ENCODE results near the gene NUTM2G.
"Not testable (repeated sequence)": the region's sequence is repeated elsewhere in the genome, so short reads cannot be mapped to it uniquely, and the experiment has no call there.

Gene NUTM2G

GRCh38 chr9:96928543-96928942 lies at the start of gene NUTM2G:
Gene NUTM2G, plus strand, starts transcription at chr9:96928843. Its CDS starts 182 bp downstream, at chr9:96929025.
- H3K36me3 ChIP-seq (ENCODE audit: control insufficient read depth in 1 of 2, insufficient read depth in 2 of 2, low read length in 2 of 2); H3K27me3 ChIP-seq (ENCODE audit: control insufficient read depth in 1 of 2, insufficient read depth in 2 of 2, low read length in 2 of 2); H3K4me1 ChIP-seq (ENCODE audit: control insufficient read depth in 1 of 2, insufficient read depth in 2 of 2, low read length in 2 of 2); H3K9ac ChIP-seq (ENCODE audit: low read depth in 1 of 2, low read length in 2 of 2); H3K4me3 ChIP-seq (ENCODE audit: low read depth in 1 of 2, low read length in 2 of 2); H3K27ac ChIP-seq (ENCODE audit: low read depth, low read length); H3K9me3 ChIP-seq (ENCODE audit: control insufficient read depth in 1 of 2, low read length in 2 of 2): not testable (repeated sequence)

DNA sequence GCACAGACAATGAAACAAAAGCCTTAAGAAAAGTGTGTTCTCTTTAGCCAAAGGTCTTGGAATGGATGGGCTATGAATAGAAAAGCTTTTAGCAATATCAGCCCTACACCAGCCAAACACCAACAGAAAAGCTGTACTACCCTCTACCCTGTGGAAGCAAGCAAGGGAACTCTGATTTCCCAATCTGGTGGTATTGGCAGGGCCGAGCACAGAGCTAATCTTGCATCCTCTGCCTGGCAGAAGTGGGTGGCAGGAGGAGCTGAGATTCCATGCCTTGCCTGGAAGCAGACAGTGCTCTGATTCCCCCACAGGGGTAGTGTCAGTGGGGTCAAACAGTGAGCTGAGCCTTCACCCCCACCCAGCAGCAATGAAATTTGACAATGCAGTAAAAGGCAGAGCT lies 44.7 kb upstream of the NUTM2G start:
- no peaks in the 10 kb centered on the region for H3K9me3 ChIP-seq (ENCODE audit: control insufficient read depth in 1 of 2, low read length in 2 of 2)
- H3K27me3 ChIP-seq (ENCODE audit: control insufficient read depth in 1 of 2, insufficient read depth in 2 of 2, low read length in 2 of 2), result no peaks in the 10 kb centered on the region
- no peak overlapping the region for H3K9ac ChIP-seq (ENCODE audit: low read depth in 1 of 2, low read length in 2 of 2)
- no peak overlapping the region for H3K4me3 ChIP-seq (ENCODE audit: low read depth in 1 of 2, low read length in 2 of 2)
- no peaks in the 10 kb centered on the region for H3K4me1 ChIP-seq (ENCODE audit: control insufficient read depth in 1 of 2, insufficient read depth in 2 of 2, low read length in 2 of 2)
- H3K36me3 ChIP-seq (ENCODE audit: control insufficient read depth in 1 of 2, insufficient read depth in 2 of 2, low read length in 2 of 2), result no peaks in the 10 kb centered on the region
- no peak overlapping the region for H3K27ac ChIP-seq (ENCODE audit: low read depth, low read length)

DNA sequence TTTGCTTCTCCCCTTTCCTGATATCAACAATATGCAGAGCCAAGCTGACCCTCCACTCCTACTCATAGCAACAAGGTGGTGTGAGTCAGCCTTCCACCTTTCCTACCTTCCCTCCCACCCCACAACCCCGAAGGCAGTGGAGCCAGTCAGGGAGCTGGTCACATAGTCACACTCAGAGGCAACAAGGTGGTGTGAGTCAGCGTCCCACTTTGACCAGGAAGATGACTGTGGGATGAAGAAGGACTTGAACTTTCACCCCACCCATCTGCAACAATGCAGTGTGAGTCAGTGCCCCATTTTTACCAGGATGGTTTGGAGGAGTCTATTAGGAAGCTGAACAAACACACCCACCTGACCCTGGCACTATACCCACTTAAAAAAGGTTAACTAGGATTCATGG lies 44.2 kb upstream of the NUTM2G start:
- H3K27me3 ChIP-seq (ENCODE audit: control insufficient read depth in 1 of 2, insufficient read depth in 2 of 2, low read length in 2 of 2), result no peaks in the 10 kb centered on the region
- no peaks in the 10 kb centered on the region for H3K36me3 ChIP-seq (ENCODE audit: control insufficient read depth in 1 of 2, insufficient read depth in 2 of 2, low read length in 2 of 2)
- H3K4me3 ChIP-seq (ENCODE audit: low read depth in 1 of 2, low read length in 2 of 2), result no peak overlapping the region
- H3K27ac ChIP-seq (ENCODE audit: low read depth, low read length), result no peak overlapping the region
- H3K9ac ChIP-seq (ENCODE audit: low read depth in 1 of 2, low read length in 2 of 2), result no peak overlapping the region
- no peaks in the 10 kb centered on the region for H3K9me3 ChIP-seq (ENCODE audit: control insufficient read depth in 1 of 2, low read length in 2 of 2)
- no peaks in the 10 kb centered on the region for H3K4me1 ChIP-seq (ENCODE audit: control insufficient read depth in 1 of 2, insufficient read depth in 2 of 2, low read length in 2 of 2)

DNA sequence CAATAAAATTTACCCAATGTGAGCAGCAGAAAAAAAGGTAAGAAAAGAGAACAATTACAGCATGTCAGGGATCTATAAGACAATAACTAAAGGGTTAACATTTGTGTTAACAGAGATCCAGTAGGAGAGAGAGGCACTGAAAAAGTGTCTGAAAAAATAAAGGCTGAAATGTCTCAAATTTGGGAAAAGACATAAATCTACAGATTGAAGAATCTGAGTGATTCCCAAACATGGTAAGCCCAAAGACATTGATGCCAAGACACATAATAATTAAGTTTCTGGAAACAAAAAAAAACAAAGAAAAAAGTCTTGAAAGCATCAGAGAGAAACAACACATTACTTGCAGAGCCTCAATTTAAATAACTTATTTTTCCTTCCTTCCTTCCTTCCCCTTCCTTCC lies 43.2 kb upstream of the NUTM2G start:
- Histone ChIP-seq H3K4me1 (ENCODE audit: control insufficient read depth in 1 of 2, insufficient read depth in 2 of 2, low read length in 2 of 2) (no peaks in the 10 kb centered on the region), H3K36me3 (ENCODE audit: control insufficient read depth in 1 of 2, insufficient read depth in 2 of 2, low read length in 2 of 2) (peaks cover 0 to 3% of the 10 kb centered on the region in 2 donors), H3K27me3 (ENCODE audit: control insufficient read depth in 1 of 2, insufficient read depth in 2 of 2, low read length in 2 of 2) (no peaks in the 10 kb centered on the region), H3K9ac (ENCODE audit: low read depth in 1 of 2, low read length in 2 of 2) (no peak overlapping the region), H3K9me3 (ENCODE audit: control insufficient read depth in 1 of 2, low read length in 2 of 2) (no peaks in the 10 kb centered on the region), H3K27ac (ENCODE audit: low read depth, low read length) (no peak overlapping the region), H3K4me3 (ENCODE audit: low read depth in 1 of 2, low read length in 2 of 2) (no peak overlapping the region)

DNA sequence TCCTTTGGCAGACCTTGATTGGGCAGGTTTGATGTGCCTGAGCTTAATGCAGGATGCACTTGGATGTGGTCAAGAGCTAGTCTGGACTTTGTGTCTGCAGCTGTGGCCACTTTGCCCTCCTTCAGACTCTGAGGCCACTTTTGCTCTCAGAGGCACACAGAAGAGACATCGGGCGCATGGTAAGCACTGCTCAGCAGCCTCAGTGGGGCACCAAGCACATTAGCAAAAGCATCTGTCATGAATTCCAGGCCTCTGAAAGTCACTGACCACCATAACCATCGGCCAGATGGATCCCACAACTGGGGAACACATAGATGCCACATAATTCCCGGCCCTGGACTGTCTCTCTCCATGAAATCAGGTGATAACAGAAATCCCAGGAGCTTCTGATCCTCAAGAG lies 40.1 kb upstream of the NUTM2G start:
- H3K9ac ChIP-seq (ENCODE audit: low read depth in 1 of 2, low read length in 2 of 2), result no peak overlapping the region
- H3K36me3 ChIP-seq (ENCODE audit: control insufficient read depth in 1 of 2, insufficient read depth in 2 of 2, low read length in 2 of 2), result peaks cover 0 to 11% of the 10 kb centered on the region in 2 donors
- H3K9me3 ChIP-seq (ENCODE audit: control insufficient read depth in 1 of 2, low read length in 2 of 2), result no peaks in the 10 kb centered on the region
- H3K27ac ChIP-seq (ENCODE audit: low read depth, low read length), result no peak overlapping the region
- no peak overlapping the region for H3K4me3 ChIP-seq (ENCODE audit: low read depth in 1 of 2, low read length in 2 of 2)
- no peaks in the 10 kb centered on the region for H3K4me1 ChIP-seq (ENCODE audit: control insufficient read depth in 1 of 2, insufficient read depth in 2 of 2, low read length in 2 of 2)
- H3K27me3 ChIP-seq (ENCODE audit: control insufficient read depth in 1 of 2, insufficient read depth in 2 of 2, low read length in 2 of 2), result no peaks in the 10 kb centered on the region

- H3K4me3 ChIP-seq (ENCODE audit: low read depth in 1 of 2, low read length in 2 of 2), result no peak overlapping the region
- no peaks in the 10 kb centered on the region for H3K27me3 ChIP-seq (ENCODE audit: control insufficient read depth in 1 of 2, insufficient read depth in 2 of 2, low read length in 2 of 2)
- no peak overlapping the region for H3K9ac ChIP-seq (ENCODE audit: low read depth in 1 of 2, low read length in 2 of 2)
- no peaks in the 10 kb centered on the region for H3K9me3 ChIP-seq (ENCODE audit: control insufficient read depth in 1 of 2, low read length in 2 of 2)
- H3K36me3 ChIP-seq (ENCODE audit: control insufficient read depth in 1 of 2, insufficient read depth in 2 of 2, low read length in 2 of 2), result peaks cover 8 to 34% of the 10 kb centered on the region in 2 donors
- no peaks in the 10 kb centered on the region for H3K4me1 ChIP-seq (ENCODE audit: control insufficient read depth in 1 of 2, insufficient read depth in 2 of 2, low read length in 2 of 2)
- no peak overlapping the region for H3K27ac ChIP-seq (ENCODE audit: low read depth, low read length)
Observed at GRCh38 chr9:96892131-96892530, 36.5 kb upstream of the NUTM2G start.

GRCh38 chr9:96900010-96900409 lies 28.6 kb upstream of the NUTM2G start:
- H3K27me3 ChIP-seq (ENCODE audit: control insufficient read depth in 1 of 2, insufficient read depth in 2 of 2, low read length in 2 of 2); H3K27ac ChIP-seq (ENCODE audit: low read depth, low read length); H3K4me3 ChIP-seq (ENCODE audit: low read depth in 1 of 2, low read length in 2 of 2); H3K9ac ChIP-seq (ENCODE audit: low read depth in 1 of 2, low read length in 2 of 2); H3K4me1 ChIP-seq (ENCODE audit: control insufficient read depth in 1 of 2, insufficient read depth in 2 of 2, low read length in 2 of 2); H3K9me3 ChIP-seq (ENCODE audit: control insufficient read depth in 1 of 2, low read length in 2 of 2): not testable (repeated sequence)
- H3K36me3 ChIP-seq (ENCODE audit: control insufficient read depth in 1 of 2, insufficient read depth in 2 of 2, low read length in 2 of 2), result peaks cover 11 to 21% of the 10 kb centered on the region in 2 donors

DNA sequence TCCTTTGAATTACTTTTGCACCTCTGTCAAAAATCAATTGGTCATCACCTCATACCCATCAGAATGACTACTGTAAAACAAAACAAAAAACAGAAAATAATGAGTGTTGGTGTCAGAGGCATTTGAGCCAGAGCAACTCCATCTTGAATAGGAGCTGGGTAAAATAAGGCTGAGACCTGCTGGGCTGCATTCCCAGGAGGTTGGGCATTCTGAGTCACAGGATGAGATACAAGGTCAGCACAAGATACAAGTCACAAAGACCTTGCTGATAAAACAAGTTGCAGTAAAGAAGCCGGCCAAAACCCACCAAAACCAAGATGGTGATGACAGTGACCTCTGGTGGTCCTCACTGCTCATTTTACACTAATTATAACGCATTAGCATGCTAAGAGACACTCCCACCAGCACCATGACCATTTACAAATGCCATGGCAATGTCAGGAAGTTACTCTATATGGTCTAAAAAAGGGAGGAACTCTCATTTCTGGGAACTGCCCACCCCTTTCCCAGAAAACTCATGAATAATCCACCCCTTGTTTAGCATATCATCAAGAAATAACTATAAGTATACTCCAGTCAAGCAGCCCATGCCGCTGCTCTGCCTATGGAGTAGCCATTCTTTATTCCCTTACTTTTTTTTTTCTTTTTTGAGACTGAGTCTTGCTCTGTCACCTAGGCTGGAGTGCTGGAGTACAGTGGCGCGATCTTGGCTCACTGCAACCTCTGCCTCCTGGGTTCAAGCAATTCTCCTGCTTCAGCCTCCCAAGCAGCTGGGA lies 23.5 kb upstream of the NUTM2G start:
- H3K4me3 ChIP-seq (ENCODE audit: low read depth in 1 of 2, low read length in 2 of 2); H3K27me3 ChIP-seq (ENCODE audit: control insufficient read depth in 1 of 2, insufficient read depth in 2 of 2, low read length in 2 of 2); H3K4me1 ChIP-seq (ENCODE audit: control insufficient read depth in 1 of 2, insufficient read depth in 2 of 2, low read length in 2 of 2): not testable (repeated sequence)

DNA sequence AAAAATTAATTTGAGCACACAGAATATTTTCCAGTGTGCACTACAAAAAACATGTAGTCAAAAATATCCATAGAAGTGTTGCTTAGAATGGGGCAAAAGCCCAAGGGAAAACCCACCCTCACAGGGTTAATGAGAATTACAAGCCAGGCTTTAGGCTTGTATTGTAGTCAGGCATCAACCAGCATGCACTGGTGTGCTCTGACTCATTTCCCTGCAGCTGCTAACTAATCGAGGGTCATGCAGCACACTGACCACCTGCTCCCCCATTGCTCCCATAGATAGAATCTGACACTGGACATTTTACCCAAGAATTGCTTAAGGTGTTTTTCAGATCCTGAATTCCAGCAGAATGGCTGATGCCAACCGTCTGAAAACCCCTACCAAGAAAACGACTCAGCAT lies 20.2 kb upstream of the NUTM2G start:
- not testable (repeated sequence) for H3K9ac ChIP-seq (ENCODE audit: low read depth in 1 of 2, low read length in 2 of 2); H3K36me3 ChIP-seq (ENCODE audit: control insufficient read depth in 1 of 2, insufficient read depth in 2 of 2, low read length in 2 of 2); H3K27me3 ChIP-seq (ENCODE audit: control insufficient read depth in 1 of 2, insufficient read depth in 2 of 2, low read length in 2 of 2); H3K27ac ChIP-seq (ENCODE audit: low read depth, low read length); H3K9me3 ChIP-seq (ENCODE audit: control insufficient read depth in 1 of 2, low read length in 2 of 2); H3K4me3 ChIP-seq (ENCODE audit: low read depth in 1 of 2, low read length in 2 of 2); H3K4me1 ChIP-seq (ENCODE audit: control insufficient read depth in 1 of 2, insufficient read depth in 2 of 2, low read length in 2 of 2)

More for the DNA sequence above, 23.5 kb upstream of the NUTM2G start:
- H3K9ac ChIP-seq (ENCODE audit: low read depth in 1 of 2, low read length in 2 of 2); H3K27ac ChIP-seq (ENCODE audit: low read depth, low read length); H3K9me3 ChIP-seq (ENCODE audit: control insufficient read depth in 1 of 2, low read length in 2 of 2); H3K36me3 ChIP-seq (ENCODE audit: control insufficient read depth in 1 of 2, insufficient read depth in 2 of 2, low read length in 2 of 2): not testable (repeated sequence)

- not testable (repeated sequence) for H3K27me3 ChIP-seq (ENCODE audit: control insufficient read depth in 1 of 2, insufficient read depth in 2 of 2, low read length in 2 of 2); H3K9ac ChIP-seq (ENCODE audit: low read depth in 1 of 2, low read length in 2 of 2); H3K36me3 ChIP-seq (ENCODE audit: control insufficient read depth in 1 of 2, insufficient read depth in 2 of 2, low read length in 2 of 2); H3K4me3 ChIP-seq (ENCODE audit: low read depth in 1 of 2, low read length in 2 of 2); H3K4me1 ChIP-seq (ENCODE audit: control insufficient read depth in 1 of 2, insufficient read depth in 2 of 2, low read length in 2 of 2); H3K9me3 ChIP-seq (ENCODE audit: control insufficient read depth in 1 of 2, low read length in 2 of 2); H3K27ac ChIP-seq (ENCODE audit: low read depth, low read length)
Observed at GRCh38 chr9:96915539-96915938, 13.1 kb upstream of the NUTM2G start.

DNA sequence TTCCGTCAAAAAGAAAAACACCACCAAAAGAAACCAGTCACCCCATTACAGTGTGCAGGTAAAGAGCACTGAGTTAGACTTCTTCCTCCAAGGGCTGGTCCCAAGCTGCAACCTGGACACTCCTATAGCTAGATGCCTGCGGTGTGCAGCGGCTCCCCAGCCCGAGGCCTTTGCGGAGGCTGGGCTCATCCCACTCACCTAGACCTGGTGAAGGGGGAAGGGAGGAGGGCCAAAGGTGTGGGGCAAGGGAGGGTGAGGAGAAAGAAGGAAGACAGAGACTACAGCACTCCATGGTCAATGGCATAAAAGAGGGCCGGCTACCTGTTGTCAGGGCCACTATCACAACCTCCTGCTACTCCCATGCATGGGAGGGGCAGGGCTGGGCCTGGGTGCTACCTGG lies 12.1 kb upstream of the NUTM2G start:
- H3K36me3 ChIP-seq (ENCODE audit: control insufficient read depth in 1 of 2, insufficient read depth in 2 of 2, low read length in 2 of 2); H3K4me1 ChIP-seq (ENCODE audit: control insufficient read depth in 1 of 2, insufficient read depth in 2 of 2, low read length in 2 of 2): not testable (repeated sequence)

More for the DNA sequence above, 12.1 kb upstream of the NUTM2G start:
- H3K4me3 ChIP-seq (ENCODE audit: low read depth in 1 of 2, low read length in 2 of 2); H3K9ac ChIP-seq (ENCODE audit: low read depth in 1 of 2, low read length in 2 of 2); H3K27me3 ChIP-seq (ENCODE audit: control insufficient read depth in 1 of 2, insufficient read depth in 2 of 2, low read length in 2 of 2); H3K27ac ChIP-seq (ENCODE audit: low read depth, low read length); H3K9me3 ChIP-seq (ENCODE audit: control insufficient read depth in 1 of 2, low read length in 2 of 2): not testable (repeated sequence)

Measured in duodenal mucosa (tissue), 2 donors.